Measurements from ENCODE around the gene ZBTB43.

DNA sequence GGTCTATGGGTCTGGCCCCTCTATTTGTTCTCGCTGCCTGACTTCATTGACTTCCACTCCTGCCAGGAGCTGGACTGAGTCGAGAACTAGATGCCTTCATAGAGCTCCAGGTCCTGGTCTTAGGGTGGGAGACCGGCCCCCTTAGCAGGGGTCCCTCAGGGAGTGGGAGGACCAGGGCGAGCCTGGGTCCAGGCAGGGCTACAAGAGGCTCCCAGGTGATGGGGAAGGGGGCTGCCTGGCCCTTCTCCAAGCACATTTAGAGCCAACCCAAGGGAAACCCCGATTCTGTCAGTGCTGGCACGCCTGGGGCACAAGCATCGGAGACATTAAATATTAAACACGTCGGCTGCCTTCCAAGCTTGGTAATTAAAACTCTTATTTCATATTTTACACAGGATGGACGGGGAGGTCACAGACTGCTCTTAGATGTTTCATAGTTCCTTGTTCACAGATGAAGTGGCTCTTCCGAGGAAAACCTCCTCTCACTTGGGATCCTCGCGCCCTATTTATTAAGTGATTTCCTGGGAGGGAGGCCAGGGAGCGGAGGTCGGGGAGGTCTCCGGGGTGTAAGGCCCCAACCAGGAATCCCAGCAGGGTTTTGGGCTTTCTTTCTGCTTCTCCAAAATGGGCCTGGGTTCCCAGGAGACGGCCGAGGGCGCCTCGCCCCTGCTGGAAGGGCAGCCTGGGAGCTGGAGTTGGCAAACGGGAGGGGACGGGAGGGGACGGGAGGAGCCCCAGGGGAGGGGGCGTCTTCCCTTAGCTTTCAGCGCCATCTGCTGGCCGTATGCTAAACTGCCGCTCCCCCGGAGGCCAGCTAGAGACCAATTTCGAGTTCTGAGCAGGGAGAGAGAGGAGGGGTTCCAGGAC lies 23.4 kb upstream of the ZBTB43 start:
- TF ChIP-seq, protein P1, sequence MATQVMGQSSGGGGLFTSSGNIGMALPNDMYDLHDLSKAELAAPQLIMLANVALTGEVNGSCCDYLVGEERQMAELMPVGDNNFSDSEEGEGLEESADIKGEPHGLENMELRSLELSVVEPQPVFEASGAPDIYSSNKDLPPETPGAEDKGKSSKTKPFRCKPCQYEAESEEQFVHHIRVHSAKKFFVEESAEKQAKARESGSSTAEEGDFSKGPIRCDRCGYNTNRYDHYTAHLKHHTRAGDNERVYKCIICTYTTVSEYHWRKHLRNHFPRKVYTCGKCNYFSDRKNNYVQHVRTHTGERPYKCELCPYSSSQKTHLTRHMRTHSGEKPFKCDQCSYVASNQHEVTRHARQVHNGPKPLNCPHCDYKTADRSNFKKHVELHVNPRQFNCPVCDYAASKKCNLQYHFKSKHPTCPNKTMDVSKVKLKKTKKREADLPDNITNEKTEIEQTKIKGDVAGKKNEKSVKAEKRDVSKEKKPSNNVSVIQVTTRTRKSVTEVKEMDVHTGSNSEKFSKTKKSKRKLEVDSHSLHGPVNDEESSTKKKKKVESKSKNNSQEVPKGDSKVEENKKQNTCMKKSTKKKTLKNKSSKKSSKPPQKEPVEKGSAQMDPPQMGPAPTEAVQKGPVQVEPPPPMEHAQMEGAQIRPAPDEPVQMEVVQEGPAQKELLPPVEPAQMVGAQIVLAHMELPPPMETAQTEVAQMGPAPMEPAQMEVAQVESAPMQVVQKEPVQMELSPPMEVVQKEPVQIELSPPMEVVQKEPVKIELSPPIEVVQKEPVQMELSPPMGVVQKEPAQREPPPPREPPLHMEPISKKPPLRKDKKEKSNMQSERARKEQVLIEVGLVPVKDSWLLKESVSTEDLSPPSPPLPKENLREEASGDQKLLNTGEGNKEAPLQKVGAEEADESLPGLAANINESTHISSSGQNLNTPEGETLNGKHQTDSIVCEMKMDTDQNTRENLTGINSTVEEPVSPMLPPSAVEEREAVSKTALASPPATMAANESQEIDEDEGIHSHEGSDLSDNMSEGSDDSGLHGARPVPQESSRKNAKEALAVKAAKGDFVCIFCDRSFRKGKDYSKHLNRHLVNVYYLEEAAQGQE (IDR thresholded peaks at IDR 0.05; ENCODE audit: low read depth): no peak
- TF ChIP-seq CBX3 (IDR thresholded peaks at IDR 0.05; ENCODE audit: low read depth) (no peak), JUND (IDR thresholded peaks at IDR 0.05) (no peak), ZNF274 (IDR thresholded peaks at IDR 0.05; ENCODE audit: low read depth, low read length) (no peak), MAX (IDR thresholded peaks at IDR 0.05) (no peak), EZH2phosphoT487 (IDR thresholded peaks at IDR 0.05; ENCODE audit: borderline replicate concordance) (no peak)
- TF ChIP-seq, protein P2, sequence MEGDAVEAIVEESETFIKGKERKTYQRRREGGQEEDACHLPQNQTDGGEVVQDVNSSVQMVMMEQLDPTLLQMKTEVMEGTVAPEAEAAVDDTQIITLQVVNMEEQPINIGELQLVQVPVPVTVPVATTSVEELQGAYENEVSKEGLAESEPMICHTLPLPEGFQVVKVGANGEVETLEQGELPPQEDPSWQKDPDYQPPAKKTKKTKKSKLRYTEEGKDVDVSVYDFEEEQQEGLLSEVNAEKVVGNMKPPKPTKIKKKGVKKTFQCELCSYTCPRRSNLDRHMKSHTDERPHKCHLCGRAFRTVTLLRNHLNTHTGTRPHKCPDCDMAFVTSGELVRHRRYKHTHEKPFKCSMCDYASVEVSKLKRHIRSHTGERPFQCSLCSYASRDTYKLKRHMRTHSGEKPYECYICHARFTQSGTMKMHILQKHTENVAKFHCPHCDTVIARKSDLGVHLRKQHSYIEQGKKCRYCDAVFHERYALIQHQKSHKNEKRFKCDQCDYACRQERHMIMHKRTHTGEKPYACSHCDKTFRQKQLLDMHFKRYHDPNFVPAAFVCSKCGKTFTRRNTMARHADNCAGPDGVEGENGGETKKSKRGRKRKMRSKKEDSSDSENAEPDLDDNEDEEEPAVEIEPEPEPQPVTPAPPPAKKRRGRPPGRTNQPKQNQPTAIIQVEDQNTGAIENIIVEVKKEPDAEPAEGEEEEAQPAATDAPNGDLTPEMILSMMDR (IDR thresholded peaks at IDR 0.05 in 2 of 3, conservative IDR thresholded peaks at IDR 0.05 in 1 of 3; ENCODE audit: borderline replicate concordance in 1 of 3, insufficient read depth in 1 of 3, low read depth in 2 of 3, low read length in 2 of 3): peak; percentile 90 to 94 (median 91)
- TF ChIP-seq, protein P3, sequence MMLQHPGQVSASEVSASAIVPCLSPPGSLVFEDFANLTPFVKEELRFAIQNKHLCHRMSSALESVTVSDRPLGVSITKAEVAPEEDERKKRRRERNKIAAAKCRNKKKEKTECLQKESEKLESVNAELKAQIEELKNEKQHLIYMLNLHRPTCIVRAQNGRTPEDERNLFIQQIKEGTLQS (IDR thresholded peaks at IDR 0.05): no peak

Measured in HCT116 (cell line).